SU-DHL-6 (cell line): ENCODE measurements around the gene GRIK4.

Experiments
- H2AFZ ChIP-seq: fragments of 200-600 bp; sonication (generic); 2 replicates; pipeline ENCODE4 v1.6.1; 2014; ENCODE audit warnings: low read depth, mild to moderate bottlenecking, moderate library complexity, mixed read lengths, antibody characterized with exemption, low read length; ENCODE audit not compliant: severe bottlenecking
- H3F3A ChIP-seq: fragments of 200-600 bp; shearing (Covaris generic); 2 replicates; pipeline ENCODE4 v1.6.0; 2016; ENCODE audit warnings: antibody characterized with exemption, mild to moderate bottlenecking; ENCODE audit not compliant: insufficient read depth
- H3K27ac ChIP-seq: fragments of 200-600 bp; sonication (generic); 2 replicates; pipeline ENCODE4 v1.5.1; 2016; ENCODE audit warnings: low read depth, mild to moderate bottlenecking, low read length, moderate library complexity, mixed read lengths
- H3K27me3 ChIP-seq: fragments of 200-600 bp; sonication (generic), shearing (Covaris generic); 2 replicates; pipeline ENCODE4 v1.6.0; 2014; ENCODE audit warnings: mild to moderate bottlenecking, low read length
- H3K36me3 ChIP-seq: fragments of 200-600 bp; sonication (generic); 2 replicates; pipeline ENCODE4 v1.6.1; 2014; ENCODE audit warnings: mild to moderate bottlenecking, low read length, mixed read lengths
- H3K4me2 ChIP-seq: fragments of 300-600, 200-600 bp; shearing (Covaris generic), sonication (generic); 2 replicates; pipeline ENCODE4 v1.6.0; 2014; ENCODE audit warnings: low read length, low read depth, mild to moderate bottlenecking; ENCODE audit not compliant: poor library complexity, severe bottlenecking
- H3K4me3 ChIP-seq: fragments of 200-600 bp; sonication (generic); 2 replicates; pipeline ENCODE4 v1.5.1; 2014; ENCODE audit warnings: antibody characterized with exemption, low read length, mild to moderate bottlenecking, mixed read lengths; ENCODE audit not compliant: insufficient read depth, poor library complexity, severe bottlenecking
- H3K79me2 ChIP-seq: fragments of 200-600 bp; sonication (generic); 2 replicates; pipeline ENCODE4 v1.6.1; 2014; ENCODE audit warnings: mild to moderate bottlenecking, low read length, moderate library complexity; ENCODE audit not compliant: insufficient read depth
- H3K9ac ChIP-seq: fragments of 200-600 bp; sonication (generic); 2 replicates; pipeline ENCODE4 v1.7.0; 2014; ENCODE audit warnings: mild to moderate bottlenecking, low read length
- H3K9me2 ChIP-seq: fragments of 200-600 bp; sonication (generic); replicated peaks from 2 replicates; pipeline ENCODE4 v1.6.1; 2014; ENCODE audit warnings: low read length; ENCODE audit not compliant: insufficient read depth
- H3K9me3 ChIP-seq: fragments of 200-600 bp; sonication (generic); 2 replicates; pipeline ENCODE4 v1.6.1; 2014; ENCODE audit warnings: low read length, mixed read lengths; ENCODE audit not compliant: insufficient read depth
- H4K20me1 ChIP-seq: fragments of 200-600 bp; sonication (generic); 2 replicates; pipeline ENCODE4 v1.6.1; 2014; ENCODE audit warnings: low read depth, mild to moderate bottlenecking, antibody characterized with exemption, low read length, moderate library complexity, mixed read lengths
- CTCF ChIP-seq: fragments of 200-600 bp; sonication (generic); IDR thresholded peaks from one replicate; pipeline ENCODE4 v1.5.1; 2017; ENCODE audit warnings: antibody characterized with exemption, mild to moderate bottlenecking, low read length, moderate library complexity; ENCODE audit not compliant: insufficient read depth, poor library complexity, severe bottlenecking
- EZH2phosphoT487 ChIP-seq: fragments of 200-600 bp; sonication (generic), shearing (Covaris generic); conservative IDR thresholded peaks from 2 replicates; pipeline ENCODE4 v1.6.1; 2018; ENCODE audit warnings: mild to moderate bottlenecking, antibody characterized with exemption, low read length, moderate library complexity, mixed read lengths

Gene GRIK4

GRCh38 chr11:120746836-120747609, 235.5 kb downstream of the GRIK4 start:
- Histone ChIP-seq H3F3A (no peaks in the 10 kb centered on the region), H3K27ac (no peak overlapping the region), H3K79me2 (no peaks in the 10 kb centered on the region), H3K9me2 (no peaks in the 10 kb centered on the region), H3K4me2 (no peak overlapping the region), H3K36me3 (no peaks in the 10 kb centered on the region), H4K20me1 (no peaks in the 10 kb centered on the region), H3K4me3 (no peak overlapping the region), H3K9ac (no peak overlapping the region), H2AFZ (no peak overlapping the region), H3K9me3 (no peaks in the 10 kb centered on the region), H3K27me3 (no peaks in the 10 kb centered on the region)
- no peak for TF ChIP-seq CTCF
- TF ChIP-seq EZH2phosphoT487, result no peak

- no peaks in the 10 kb centered on the region for H3K9me2 ChIP-seq
- H3K27me3 ChIP-seq, result no peaks in the 10 kb centered on the region
- H3K9me3 ChIP-seq, result no peaks in the 10 kb centered on the region
- no peaks in the 10 kb centered on the region for H4K20me1 ChIP-seq
- no peak overlapping the region for H3K4me3 ChIP-seq
- H3K79me2 ChIP-seq, result no peaks in the 10 kb centered on the region
- H2AFZ ChIP-seq, result no peak overlapping the region
- no peak overlapping the region for H3K27ac ChIP-seq
- TF ChIP-seq EZH2phosphoT487 (no peak), CTCF (no peak)
- H3F3A ChIP-seq, result no peaks in the 10 kb centered on the region
- no peaks in the 10 kb centered on the region for H3K36me3 ChIP-seq
- H3K4me2 ChIP-seq, result no peak overlapping the region
- H3K9ac ChIP-seq, result no peak overlapping the region
These were observed 236.6 kb downstream of the GRIK4 start for GRCh38 chr11:120747850-120748814.

GRCh38 chr11:120749395-120749794, 237.8 kb downstream of the GRIK4 start:
- H3K4me2 ChIP-seq, result no peak overlapping the region
- no peak overlapping the region for H3K27ac ChIP-seq
- H3K27me3 ChIP-seq, result no peaks in the 10 kb centered on the region
- H3K79me2 ChIP-seq, result no peaks in the 10 kb centered on the region
- H3K9me3 ChIP-seq, result no peaks in the 10 kb centered on the region
- no peaks in the 10 kb centered on the region for H4K20me1 ChIP-seq
- no peak overlapping the region for H2AFZ ChIP-seq
- no peak overlapping the region for H3K4me3 ChIP-seq
- no peaks in the 10 kb centered on the region for H3F3A ChIP-seq
- H3K36me3 ChIP-seq, result no peaks in the 10 kb centered on the region
- no peak for TF ChIP-seq EZH2phosphoT487
- no peak for TF ChIP-seq CTCF
- no peak overlapping the region for H3K9ac ChIP-seq
- no peaks in the 10 kb centered on the region for H3K9me2 ChIP-seq
